ENCODE measurements around the gene SLC8A2.

DNA sequence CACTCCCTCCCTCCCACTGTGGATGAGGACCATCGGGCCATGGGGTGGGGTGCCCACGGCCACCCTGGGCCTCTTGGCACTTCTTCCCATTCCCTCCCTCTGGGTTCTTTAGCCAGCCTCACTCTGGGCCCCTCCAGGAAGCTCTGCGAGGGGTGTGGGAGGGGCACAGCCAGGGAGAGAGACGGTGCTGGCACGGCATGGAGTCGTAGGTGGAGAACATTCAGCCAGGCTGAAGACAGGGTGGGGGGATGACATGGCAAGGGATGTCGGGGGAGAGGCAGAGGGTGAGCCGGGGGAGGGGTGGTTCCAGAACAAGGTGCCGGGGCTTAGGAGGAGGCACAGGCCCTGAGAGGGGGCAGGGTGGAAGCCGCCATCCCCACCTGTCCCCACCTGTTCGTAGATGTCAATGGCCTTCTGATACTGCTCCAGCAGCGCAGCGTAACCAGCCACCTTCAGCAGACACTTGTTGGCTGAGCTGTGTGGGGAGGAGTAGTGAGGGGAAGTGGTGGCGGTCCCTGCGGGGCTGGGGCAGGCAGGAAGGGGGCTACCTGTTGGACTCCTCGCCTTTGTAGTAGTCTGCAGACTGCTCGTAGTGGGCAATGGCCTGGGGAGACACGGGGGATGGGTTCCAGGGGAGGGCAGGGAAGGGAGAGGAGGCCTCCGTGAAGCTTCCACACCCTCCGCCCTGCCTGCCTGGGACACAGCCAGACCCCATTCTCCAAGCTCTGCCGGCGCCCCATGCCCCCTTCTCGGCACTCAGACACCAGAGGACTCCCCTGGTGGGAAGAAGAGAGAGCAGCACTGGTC lies 21.1 kb upstream of the SLC8A2 start:
- TF ChIP-seq CTCF (IDR thresholded peaks at IDR 0.05) (no peak), EP300 (IDR thresholded peaks at IDR 0.05) (no peak)
